T-helper 2 cell (primary cell): Measurements from ENCODE around the gene BOD1.

Source experiments
- DNase-seq, 5 experiments: peaks; one replicate each; pipeline versions ENCODE4 v3.0.0 to v3.0.0-alpha.2; 2012 to 2022

Gene BOD1

DNA sequence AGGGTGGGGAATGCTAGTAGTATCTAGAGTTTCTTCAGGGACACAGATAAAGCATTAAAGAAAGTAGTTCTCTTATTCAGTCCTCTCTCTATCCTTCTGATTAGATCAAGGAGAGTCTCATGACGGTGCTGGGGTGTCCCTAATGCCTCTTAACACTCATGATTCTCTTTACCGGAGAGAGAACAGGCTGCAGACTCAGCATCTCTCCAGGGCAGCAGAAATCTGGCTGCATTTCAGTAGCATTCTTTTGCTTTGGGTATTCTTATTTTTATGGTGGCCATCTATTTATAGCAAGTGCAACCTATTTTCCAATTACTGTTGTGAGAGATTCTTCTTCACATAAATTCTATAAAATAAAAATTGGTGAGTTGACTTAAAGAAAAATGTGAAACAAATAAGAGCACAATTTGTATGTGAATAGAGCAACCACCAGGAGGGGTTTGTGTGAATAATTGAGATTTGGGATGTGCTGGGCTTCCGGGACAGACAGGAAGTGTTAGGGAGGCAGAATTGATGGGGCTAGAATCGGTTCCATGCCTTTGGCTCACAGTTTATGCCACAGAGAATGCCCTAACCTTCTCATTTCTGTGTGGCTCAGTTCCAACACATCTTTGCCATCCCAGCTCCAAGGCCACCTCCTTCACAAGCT is 23.8 kb upstream of the BOD1 start:
- no peak for DNase-seq

DNA sequence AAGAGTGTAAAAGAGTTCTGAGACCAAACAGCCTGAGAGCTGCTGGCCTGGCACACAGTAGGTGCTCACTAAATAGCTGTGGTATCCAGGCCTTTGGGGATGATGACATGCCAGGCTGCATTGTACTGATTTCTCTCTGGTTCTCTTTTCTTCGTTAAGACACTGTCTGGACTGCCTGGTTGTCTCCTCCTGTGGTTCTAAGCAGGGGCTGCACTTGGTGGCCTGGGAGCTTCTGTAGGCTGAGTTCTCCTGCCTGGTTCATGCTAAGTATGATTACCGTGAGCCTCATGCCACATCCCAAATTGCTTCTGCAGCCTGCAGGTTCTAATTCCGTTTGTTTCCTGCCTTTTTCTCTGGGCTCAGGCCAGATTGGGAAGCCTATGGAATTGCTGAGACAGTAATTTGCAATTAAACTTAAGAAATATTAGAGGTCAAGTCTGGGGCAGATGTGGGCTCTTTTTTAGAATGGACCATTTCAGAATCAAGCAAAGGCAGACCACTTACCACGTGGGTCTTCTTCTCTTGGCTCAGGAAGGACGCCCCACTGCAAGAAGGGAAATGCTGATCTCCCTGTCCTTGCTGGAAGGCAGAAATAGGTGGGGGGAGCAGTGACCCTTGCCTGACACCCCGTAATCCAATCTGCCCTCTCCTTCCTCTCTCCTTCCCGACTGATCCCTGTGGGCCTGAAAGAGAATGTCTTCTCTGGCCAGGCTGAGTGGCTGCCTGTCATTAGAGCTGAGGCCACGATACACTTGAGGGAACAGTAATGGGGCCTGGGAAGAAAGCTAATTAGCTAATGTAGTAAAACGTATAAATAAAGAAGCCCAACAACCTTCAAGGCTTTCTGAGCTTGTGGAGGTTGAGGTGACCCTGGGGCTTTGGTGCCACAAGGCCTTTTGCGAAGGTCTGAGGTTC is 21.9 kb upstream of the BOD1 start:
- DNase-seq: no peak

DNA sequence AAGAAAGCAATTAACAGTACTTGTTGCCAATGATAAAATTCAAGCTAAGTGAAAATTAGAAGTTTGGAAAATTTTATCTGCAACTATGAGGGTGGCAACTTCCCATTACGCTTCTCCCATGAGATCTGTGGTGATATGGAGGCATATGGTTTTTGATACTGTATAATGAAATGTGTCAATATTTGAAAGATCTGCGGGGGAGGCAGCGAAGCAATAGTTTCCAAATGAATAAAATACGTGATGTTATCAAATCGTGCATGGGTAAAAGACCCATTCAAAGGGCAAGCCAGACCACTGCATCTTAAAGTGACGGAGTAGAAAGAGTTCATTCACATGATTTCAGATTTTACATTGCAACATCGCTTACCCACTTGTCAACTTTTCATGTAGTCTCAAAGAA is 20.9 kb upstream of the BOD1 start:
- DNase-seq: peak in 1 of 5 experiments; percentile 43

DNA sequence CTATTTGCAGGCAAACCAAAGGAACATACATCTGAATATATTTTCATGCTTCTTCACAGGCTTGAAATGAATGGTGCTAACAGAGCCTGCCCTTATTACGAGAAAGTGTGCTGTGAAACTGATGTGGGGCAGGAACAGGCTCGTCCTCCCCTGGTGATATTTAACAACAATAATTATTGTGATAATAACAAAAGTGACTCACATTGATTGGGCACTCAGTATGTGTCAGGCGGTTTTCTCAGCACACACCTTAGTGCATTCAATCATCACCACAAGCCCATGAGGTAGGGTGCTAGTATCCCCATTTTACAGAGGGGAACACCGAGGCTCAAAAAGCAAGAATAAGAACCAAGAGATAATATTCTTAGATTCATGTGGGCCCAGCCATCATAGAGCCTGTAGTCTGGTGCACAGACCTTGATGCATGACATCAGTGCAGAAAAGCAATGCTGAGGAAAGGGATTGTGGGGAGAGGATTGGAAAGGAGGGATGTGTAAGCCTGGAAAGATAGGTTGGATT is 18.1 kb upstream of the BOD1 start:
- no peak for DNase-seq

DNA sequence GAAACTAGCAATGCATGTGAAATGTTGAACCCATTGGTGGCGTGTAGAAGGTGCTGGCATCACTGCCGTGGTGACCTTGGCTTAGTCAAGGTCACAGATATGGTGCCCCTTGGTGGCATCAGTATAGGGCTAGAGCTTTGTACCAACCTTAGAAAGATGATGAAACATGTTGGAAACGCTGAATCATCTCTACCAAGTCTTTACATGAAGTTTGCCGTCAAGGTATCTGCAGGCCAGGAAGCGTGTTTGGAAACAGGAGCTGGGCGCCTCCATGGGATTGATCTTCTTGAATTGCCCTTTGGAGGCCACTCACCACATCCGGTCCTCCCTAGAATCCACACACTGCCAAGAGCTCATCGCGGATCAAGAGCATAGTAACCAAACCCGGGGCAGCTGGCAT is 16.9 kb upstream of the BOD1 start:
- no peak for DNase-seq

DNA sequence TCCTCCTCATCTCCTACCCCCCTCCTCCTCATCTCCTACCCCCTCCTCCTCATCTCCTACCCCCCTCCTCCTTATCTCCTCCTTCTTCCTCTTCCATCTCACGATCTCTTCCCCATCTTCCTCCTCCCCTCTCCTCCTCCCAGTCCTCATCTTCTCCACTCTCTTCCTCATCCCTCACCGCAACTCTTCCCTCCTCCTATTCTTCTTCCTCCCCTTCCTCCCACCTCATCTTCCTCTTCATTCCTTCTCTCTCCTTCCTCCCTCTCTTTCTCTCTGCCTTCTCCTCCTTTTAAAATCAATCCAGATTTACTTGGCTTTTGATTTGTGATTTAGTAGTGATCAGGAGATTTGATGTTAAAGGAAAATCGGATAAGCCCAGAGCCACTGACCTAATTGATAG is 15.0 kb upstream of the BOD1 start:
- DNase-seq: no peak

DNA sequence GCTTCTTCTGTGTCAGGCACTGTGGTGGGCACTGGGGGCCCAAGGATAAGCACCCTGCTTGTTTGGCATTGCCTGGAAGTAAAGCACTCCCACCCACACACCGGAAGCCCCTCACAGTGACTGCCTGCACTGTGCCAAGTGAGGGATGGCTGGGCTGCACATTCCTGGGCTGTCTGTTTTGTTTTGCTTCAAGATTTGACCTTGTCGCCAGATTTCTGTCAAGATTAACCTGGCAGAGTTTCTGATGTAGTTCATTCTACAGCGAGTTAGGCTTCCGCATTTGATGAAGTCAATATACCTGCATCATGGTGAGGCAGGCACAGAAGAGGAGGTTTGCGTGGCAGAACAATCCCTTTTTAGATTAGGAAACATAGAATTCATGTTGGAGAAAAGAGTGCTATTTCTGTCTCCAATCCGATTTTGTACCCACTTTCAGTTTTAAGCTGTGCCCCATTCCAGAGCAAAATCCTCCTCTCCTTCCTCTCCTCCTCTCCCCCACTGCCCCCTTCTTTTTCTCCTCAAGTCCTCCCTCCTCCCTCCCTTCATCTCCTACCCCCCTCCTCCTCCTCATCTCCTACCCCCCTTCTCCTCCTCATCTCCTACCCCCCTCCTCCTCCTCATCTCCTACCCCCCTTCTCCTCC is 14.4 kb upstream of the BOD1 start:
- no peak for DNase-seq

DNA sequence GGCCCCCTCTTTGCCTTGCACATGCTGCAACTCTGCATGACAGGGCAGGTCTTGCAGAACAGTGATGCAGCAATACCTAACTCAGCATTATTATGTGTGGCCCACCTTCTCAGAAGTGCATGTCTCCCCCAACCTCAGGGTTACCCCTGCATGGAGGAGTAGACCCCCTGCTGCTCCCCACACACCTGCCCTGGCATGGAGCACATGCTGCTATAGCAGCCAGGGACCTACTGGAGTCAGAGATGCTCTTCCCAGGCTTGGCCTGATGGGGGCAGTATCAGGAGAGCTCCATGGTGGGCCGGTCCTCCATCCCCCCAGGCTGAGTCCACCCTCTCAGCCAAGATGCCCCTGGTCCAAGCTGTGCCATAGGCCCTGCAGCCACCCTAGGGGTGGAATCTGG is 13.2 kb upstream of the BOD1 start:
- DNase-seq: no peak

DNA sequence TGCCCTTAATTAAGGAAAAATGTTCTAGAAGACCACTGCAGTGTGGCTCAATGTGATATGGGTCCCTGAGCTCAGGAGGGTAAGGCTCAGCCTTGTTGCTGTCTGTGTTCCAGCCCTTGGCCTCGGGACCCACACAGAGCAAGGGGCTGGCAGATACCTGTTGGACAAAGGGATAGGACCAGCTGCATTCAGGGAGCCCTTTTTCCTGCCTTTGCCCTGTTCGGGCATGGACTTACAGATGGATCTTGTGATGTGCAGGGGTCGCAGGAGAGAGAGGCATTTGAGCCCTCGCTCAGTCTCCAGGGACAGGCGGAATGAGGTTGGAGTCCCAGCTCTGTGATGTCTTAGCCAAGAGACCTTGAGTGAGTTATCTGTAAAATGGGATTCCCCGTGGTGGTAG is 12.1 kb upstream of the BOD1 start:
- DNase-seq: no peak

DNA sequence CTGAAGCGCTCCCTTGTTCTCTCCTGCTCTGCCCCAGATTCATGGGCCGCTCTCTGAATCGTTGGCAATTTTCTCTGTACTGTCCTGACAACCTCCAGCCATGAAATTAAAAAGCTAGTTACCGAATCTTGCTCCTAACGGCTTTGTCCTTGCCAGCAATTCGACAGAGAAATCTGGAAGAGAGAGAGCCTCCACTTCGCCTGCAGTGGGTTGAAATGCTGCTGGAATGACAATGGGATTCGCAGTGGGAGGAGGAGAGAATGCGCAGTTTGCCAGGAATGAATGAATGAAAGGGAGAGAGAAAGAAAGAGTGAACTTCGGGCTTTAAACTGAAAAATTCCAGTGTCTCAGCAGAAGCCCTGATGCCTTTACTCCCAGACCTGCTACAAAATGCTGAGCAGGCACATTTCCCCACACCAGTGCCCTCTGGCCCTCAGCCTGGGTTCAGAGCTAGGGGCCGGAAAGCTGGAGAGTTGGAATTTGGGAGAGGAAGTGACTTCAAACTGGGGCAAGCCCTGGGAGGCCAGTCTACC is 11.5 kb upstream of the BOD1 start:
- DNase-seq: no peak

DNA sequence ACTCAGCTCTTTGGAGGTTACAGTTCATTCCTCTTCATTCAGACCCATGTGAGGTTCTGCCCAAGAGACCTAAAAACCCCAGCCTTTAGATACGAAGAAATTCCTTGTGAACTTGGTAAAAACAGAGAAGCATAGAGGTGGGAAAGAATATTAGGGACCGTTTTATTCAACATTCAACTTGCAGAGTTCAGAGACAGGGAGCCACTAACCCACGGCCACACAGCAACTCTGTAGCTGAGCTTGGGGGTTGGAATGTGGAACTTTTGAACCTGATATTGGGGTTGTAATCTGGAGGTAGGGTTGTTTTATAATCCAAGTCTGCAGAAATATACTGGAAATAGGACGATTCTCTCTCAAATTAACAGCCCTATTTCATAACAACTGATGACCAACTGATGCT is 10.8 kb upstream of the BOD1 start:
- DNase-seq: no peak

DNA sequence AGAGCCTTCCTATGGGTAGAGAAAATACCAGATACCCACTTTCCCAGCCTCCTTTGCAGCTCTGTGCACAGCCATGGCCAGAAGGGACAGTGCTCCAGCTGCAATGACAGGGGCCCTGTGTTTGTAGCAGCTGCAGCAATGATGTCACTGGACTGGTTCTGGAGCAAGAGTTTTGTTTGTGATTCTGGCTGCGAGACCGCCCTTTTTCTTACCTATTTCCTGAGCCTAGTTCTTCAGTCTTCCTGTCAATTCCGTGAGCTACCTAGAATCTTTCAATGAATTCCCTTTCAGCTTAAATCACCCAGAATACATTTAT is 10.0 kb upstream of the BOD1 start:
- DNase-seq: no peak

DNA sequence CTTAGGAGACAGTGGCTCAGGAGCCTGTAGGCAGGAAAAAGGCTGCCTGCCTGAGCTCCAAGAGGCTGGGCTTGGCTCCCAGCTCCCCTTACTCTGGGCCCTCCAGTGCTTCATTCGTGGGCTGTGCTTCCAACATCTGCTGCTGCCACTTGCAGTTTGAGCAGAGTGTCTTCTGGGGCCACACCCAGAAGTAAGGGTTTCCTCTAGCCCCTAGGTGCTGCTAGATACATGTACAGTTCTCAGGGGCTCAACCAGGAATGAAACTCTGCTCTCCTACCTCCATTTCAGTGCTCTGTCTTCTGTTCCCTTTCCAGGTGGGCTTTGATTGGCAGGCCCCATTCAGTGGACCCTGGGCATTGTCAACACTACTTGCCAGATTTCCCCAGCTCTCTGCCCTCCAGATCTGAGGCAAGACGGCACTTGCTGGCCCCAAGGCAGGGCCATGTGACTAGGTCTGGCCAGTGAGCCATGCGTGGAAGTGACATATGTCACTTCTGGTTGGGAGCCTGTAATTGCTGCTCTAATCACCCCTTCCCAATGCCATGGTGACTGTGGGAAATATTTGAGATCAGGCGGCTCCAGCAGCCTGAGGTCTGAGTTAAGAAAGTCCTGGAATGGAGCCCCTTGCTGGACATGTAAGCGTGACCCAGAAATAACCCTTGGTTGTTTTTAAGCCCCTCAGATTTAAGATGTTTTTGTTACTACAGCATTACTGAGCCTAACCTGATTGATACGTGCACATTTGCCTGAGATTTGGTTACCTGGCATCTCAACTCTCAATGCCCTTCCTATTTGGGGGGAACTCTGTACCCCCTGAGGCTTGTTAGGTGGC is 9.4 kb upstream of the BOD1 start:
- peak in 1 of 5 experiments; percentile 3 for DNase-seq

DNA sequence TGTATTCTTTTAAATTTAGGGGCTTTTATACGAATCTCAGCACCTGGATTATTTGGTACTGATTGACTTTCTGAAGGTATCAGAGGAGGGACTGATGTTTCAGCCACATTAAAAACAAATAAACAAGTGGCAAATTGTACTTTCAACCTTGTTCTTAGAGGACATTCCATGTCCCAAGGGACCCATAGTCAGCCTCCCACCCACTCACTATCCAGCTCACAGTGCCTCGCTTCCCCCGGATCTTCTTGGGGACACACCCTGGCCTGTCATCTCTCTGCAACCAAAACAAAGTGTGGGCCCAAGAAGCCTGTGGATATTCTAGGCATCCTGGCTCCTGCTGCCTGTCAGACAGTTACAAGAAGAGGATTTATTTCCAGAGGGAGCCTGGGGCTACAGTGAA is 8.8 kb upstream of the BOD1 start:
- no peak for DNase-seq

DNA sequence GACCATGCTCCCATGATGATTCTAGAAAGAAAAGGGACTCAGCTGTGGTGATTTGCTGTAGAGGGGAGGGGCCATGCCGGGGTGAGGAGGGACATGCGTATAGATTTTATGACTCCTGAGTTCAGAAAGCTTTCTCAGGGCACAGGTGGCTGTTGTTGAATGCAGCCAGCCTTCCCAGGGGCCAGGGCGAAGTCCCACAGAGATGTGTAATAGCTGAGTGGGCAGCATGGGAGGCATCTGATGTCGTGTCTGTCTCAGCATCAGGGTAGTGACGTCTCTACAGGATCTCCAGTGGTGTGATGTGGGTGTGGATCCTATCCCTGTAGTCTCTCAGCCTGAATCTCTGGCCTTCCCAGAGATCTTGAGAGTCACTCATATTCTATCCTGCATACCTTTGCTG is 7.8 kb upstream of the BOD1 start:
- no peak for DNase-seq

DNA sequence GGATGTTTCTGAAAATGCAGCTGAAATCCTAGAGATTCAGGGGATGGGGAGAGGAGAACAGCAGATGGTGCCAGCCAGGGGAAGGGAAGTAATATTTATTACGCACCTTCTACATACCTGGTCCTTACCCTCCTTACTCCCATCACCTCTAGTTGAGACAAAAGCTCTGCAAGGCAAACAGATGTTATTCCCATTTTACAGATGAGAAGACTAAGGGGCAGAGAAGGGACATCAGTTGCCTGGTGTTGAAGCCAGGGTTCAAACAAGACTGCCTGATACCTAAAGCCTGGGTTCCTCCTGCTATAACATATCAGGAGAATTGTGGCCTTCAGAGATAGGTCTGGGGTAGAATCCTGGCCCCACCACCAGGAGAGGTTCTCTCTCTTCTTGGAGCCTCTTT is 7.3 kb upstream of the BOD1 start:
- no peak for DNase-seq

DNA sequence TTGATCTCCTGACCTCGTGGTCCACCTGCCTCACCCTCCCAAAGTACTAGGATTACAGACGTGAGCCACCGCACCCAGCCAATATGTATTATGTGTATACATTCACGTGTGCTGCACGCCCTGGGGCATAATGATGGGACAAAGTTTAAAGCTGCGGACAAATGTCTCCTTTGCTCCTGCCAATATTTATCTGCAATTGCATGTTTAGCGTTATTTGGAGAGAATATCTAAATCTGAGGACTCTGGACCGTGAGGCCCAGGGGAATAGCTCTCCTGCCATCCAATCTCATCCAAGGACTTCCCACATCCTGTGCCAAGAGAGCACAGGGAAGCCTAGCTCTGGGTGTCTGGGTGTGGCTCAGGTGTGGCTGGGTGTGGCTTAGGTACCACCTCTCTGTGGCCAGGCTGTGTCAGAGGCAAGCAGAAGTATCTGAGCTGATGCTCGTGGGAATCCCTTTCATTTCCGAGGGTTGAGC is 6.9 kb upstream of the BOD1 start:
- no peak for DNase-seq

DNA sequence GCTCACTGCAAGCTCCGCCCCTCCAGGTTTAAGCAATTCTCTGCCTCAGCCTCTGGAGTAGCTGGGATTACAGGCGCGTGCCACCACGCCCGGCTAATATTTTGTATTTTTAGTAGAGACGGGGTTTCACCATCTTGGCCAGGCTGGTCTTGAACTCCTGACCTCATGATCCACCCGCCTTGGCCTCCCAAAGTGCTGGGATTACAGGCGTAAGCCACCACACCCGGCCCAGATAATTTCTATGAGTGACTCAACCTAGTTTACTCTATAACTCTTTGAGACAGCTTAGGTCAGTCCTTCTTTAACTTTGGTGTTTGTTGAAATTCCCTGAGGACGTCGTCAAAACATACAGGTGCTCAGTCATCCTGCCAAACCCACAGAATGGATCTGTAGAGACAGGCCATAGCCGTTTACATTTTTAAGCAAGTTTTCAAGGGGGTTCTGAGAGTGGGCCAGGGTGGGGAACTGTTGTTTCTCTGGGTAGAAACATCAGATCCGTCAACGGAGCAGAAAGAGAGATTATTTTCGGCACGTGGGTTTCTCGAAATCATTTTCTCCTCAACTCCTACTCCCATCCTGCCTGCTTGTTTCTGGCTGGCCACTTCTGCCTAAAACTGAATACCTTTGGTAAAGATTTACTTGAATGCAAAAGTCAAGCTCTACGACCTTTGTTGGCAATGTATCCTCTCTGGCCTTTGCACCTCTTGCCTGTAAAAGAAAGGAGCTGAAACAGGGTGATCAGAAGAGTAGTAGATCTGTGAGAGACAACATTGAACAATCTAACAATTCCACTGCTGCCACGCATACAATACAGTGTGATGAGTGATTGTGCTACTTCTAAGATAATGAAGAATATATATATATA is 6.0 kb upstream of the BOD1 start:
- DNase-seq: no peak

DNA sequence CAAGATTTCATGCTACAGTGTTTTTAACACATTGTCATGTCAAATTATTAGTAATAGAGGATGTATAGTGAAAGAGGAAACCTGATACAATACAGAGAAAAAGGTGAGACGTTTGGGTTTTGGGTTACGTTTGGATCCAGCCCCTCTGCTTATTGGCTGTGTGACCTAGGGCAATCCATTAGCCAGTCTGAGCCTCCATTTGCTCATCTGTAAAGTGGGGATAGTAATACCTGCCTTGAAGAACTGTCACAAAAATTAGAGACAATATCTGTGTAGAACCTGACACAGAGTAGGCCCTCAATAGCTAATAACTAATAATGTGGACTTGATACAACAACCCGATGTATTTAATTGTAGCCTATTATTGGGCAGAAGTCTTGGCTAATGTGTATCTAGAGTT is 4.3 kb upstream of the BOD1 start:
- no peak for DNase-seq

DNA sequence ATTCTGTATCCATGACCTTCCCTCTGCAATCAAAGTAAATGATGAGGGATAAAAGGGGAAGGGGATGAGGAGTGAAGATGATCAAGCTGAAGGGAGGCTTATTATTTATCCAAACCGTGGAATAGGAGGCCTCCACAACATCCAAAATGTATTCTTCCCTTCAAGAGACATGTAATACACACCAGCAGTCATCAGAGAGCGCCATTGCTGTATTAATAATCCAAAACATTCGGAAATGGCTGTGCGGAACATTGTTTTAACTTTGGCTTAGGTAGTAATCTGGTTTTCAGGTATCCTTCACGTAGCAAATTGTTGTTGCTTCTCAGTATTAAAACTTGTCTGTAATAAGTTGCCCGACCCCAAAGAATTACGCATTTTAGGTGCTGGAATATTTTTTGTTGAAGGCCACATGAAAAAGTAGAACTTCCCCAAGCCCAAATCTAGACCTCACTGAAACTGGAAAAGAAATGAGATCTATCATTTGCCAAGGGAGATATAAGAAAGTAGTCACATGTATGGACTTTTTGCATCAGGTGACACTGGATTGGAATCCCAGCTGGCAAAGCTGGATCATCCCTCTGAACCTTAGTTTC is 2.6 kb upstream of the BOD1 start:
- peak in 4 of 5 experiments; percentile 11 to 57 (median 20) for DNase-seq
